ENCODE results near the gene SLC31A1.
"Not testable (repeated sequence)": the region's sequence is repeated elsewhere in the genome, so short reads cannot be mapped to it uniquely, and the experiment has no call there.

The SLC31A1 gene

DNA sequence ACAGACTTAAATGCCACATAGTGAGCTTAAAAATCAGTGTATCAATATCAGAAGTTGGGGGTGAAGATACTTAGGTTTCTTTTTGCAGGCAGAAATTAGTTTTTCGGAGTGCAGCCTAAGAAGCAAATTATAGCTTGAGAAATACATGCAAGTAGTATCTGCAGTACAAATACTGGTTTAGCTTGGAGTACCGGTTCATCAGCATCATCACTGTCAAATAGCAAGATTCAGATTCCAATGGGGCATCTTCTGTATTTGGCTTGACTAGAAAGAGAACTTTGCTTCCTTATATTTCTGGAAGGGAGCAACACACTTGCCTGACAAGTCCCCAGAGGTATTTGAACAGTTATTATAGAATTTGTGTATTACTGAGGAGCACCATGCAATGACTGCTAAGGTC lies 19.8 kb downstream of the SLC31A1 start:
- no peak for DNase-seq
- Histone ChIP-seq H3K36me3 (no peaks in the 10 kb centered on the region), H3K27ac (no peak overlapping the region), H3K4me3 (ENCODE audit: low read depth, low read length) (no peak overlapping the region), H3K27me3 (ENCODE audit: insufficient read depth, low read depth, severe bottlenecking) (no peaks in the 10 kb centered on the region), H3K9me3 (ENCODE audit: severe bottlenecking) (no peaks in the 10 kb centered on the region)
- TF ChIP-seq, protein P1, sequence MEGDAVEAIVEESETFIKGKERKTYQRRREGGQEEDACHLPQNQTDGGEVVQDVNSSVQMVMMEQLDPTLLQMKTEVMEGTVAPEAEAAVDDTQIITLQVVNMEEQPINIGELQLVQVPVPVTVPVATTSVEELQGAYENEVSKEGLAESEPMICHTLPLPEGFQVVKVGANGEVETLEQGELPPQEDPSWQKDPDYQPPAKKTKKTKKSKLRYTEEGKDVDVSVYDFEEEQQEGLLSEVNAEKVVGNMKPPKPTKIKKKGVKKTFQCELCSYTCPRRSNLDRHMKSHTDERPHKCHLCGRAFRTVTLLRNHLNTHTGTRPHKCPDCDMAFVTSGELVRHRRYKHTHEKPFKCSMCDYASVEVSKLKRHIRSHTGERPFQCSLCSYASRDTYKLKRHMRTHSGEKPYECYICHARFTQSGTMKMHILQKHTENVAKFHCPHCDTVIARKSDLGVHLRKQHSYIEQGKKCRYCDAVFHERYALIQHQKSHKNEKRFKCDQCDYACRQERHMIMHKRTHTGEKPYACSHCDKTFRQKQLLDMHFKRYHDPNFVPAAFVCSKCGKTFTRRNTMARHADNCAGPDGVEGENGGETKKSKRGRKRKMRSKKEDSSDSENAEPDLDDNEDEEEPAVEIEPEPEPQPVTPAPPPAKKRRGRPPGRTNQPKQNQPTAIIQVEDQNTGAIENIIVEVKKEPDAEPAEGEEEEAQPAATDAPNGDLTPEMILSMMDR (IDR thresholded peaks at IDR 0.05; ENCODE audit: low read depth, low read length): no peak

DNA sequence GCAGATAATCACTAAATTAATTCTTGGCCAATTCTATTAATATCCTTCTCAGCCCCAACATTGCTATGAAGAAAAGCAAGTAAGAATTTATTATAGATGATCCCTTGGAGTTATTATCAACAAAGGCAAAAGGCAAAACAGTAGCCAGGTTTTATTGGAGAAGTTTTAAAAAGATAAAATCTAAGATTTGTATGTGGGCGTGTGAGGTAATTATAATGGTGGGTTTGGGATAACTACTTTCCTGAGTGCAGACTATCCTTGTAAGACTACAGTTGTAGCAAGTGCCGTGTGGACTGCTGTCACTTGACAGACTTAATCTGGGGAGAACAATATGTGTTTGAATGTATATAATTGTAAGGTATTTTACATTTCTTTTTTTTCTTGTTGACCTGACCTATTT lies 23.2 kb downstream of the SLC31A1 start:
- Histone ChIP-seq H3K27ac (no peak overlapping the region), H3K27me3 (ENCODE audit: insufficient read depth, low read depth, severe bottlenecking) (no peaks in the 10 kb centered on the region), H3K36me3 (no peaks in the 10 kb centered on the region), H3K4me3 (ENCODE audit: low read depth, low read length) (no peak overlapping the region), H3K9me3 (ENCODE audit: severe bottlenecking) (no peaks in the 10 kb centered on the region)
- no peak for DNase-seq
- TF ChIP-seq, protein P1 (IDR thresholded peaks at IDR 0.05; ENCODE audit: low read depth, low read length): no peak

DNA sequence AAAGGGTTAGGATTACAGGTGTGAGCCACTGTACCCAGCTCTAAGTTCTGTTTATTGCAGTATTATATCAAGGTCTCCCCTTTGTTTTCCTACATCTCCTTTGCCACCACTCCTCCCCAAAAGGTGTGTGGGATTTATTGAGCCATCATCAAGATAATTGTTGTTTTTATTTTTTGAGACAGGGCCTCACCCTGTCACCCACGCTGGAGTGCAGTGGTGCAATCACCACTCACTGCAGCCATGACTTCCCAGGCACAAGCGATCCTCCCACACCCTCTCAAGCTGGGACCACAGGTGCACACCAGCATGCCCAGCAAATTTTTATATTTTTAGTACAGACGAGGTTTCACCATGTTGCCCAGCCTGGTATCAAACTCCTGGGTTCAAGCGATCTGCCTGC lies 24.6 kb downstream of the SLC31A1 start:
- no peak for DNase-seq
- Histone ChIP-seq H3K27ac (no peak overlapping the region), H3K36me3 (peaks cover 3% of the 10 kb centered on the region; the same call in 1 of the 2 replicates), H3K9me3 (ENCODE audit: severe bottlenecking) (no peaks in the 10 kb centered on the region), H3K27me3 (ENCODE audit: insufficient read depth, low read depth, severe bottlenecking) (no peaks in the 10 kb centered on the region), H3K4me3 (ENCODE audit: low read depth, low read length) (no peak overlapping the region)
- TF ChIP-seq, protein P1 (IDR thresholded peaks at IDR 0.05; ENCODE audit: low read depth, low read length): no peak

DNA sequence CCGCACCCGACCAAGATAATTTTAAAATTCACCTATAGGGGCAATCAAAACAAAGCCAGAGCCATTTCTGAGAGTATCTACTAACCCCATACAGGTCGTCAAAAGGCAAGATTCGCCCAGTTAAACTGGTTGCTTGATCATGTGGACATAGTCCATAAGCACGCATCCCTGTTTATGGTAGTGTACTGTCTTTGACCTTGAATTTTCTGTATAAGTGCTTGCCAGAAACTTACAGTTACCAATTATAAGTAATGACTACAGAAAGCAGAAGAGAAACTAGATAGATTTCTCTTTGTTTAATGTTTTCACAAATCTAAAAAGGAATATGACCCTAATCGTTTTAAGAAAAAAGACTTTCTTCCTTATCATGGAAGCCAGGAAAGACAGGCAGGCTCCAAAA lies 25.6 kb downstream of the SLC31A1 start:
- no peak overlapping the region for H3K4me3 ChIP-seq (ENCODE audit: low read depth, low read length)
- DNase-seq: no peak
- H3K27ac ChIP-seq: no peak overlapping the region
- H3K36me3 ChIP-seq: peaks cover 3% of the 10 kb centered on the region; the same call in 1 of the 2 replicates
- no peaks in the 10 kb centered on the region for H3K27me3 ChIP-seq (ENCODE audit: insufficient read depth, low read depth, severe bottlenecking)
- H3K9me3 ChIP-seq (ENCODE audit: severe bottlenecking): no peaks in the 10 kb centered on the region
- TF ChIP-seq, protein P1 (IDR thresholded peaks at IDR 0.05; ENCODE audit: low read depth, low read length): no peak

DNA sequence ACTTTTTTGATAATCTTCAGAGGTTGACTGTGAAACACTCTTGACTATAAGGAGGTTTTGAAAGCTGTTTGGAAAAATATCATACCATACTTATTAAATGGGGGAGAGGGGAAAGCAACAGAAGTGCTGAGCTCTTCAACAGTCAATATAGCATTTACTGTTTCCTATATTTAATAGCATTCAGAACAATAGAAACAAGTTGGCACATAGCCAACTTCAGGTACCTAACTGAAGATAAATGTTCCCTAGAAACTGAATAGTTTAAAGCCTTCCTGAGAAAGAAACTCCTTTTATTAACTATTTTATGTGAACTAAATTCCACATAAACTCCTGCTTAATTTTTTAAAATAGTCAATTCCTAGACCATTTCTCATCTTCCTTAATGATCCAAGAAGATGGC lies 26.3 kb downstream of the SLC31A1 start:
- Histone ChIP-seq H3K36me3 (peaks cover 6% of the 10 kb centered on the region; the same call in 1 of the 2 replicates), H3K9me3 (ENCODE audit: severe bottlenecking) (no peaks in the 10 kb centered on the region), H3K27ac (no peak overlapping the region), H3K4me3 (ENCODE audit: low read depth, low read length) (no peak overlapping the region), H3K27me3 (ENCODE audit: insufficient read depth, low read depth, severe bottlenecking) (no peaks in the 10 kb centered on the region)
- TF ChIP-seq, protein P1 (IDR thresholded peaks at IDR 0.05; ENCODE audit: low read depth, low read length): no peak
- no peak for DNase-seq

DNA sequence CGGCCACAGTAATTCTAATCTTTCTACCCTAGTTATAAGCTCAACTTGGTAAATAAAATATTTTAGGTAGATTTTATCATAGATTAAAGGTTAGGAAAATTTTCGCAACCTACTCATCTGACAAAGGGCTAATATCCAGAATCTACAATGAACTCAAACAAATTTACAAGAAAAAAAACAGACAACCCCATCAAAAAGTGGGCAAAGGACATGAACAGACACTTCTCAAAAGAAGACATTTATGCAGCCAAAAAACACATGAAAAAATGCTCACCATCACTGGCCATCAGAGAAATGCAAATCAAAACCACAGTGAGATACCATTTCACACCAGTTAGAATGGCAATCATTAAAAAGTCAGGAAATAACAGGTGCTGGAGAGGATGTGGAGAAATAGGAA lies 28.3 kb downstream of the SLC31A1 start:
- not testable (repeated sequence) for H3K36me3 ChIP-seq; DNase-seq; H3K9me3 ChIP-seq (ENCODE audit: severe bottlenecking); H3K4me3 ChIP-seq (ENCODE audit: low read depth, low read length); H3K27ac ChIP-seq; H3K27me3 ChIP-seq (ENCODE audit: insufficient read depth, low read depth, severe bottlenecking)
